ENCODE data around the gene PTPN7.

DNA sequence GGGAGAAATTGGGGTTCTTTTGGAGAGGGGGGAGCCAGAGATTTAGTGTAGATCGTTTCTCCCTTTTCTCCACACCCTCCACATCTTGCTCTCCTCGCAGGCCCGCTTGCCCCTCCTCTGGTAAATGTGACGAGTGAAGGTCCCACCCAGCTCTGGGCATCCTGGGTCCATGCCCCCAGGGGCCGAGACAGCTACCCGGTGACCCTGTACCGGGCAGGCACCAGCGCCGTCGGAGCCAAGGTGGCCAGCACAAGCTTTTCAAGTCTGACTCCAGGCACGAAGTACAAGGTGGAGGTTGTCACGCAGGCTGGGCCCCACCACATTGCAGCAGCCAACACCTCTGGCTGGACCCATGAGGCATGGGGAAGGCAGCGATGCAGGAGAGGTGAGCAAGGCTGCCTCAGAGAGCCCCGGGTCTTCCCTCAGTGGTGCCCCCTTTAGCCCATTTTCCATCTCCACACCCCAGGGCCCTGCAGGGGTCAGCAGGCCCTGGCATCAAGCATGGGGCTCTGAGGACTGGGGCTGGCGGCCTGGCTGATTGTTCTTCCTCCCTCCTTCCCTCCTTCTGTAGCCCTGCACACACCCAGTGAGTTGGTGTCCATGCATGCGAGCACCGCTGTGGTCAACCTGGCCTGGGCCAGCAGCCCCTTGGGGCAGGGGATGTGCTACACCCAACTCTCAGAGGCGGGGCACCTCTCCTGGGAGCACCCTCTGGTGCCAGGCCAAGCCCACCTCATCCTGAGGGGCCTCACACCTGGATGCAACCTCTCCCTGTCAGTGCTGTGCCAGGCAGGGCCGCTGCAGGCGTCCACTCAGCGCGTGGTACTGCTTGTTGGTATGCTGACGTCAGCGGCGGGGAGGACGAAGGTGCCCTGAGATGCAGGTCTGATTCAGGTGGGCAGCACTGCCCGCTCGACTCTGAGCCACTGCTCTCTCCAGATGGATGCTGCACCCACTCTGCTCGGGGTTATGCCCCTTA is 16.8 kb upstream of the PTPN7 start:
- TF ChIP-seq POLR2A (IDR thresholded peaks at IDR 0.05), result no peak
- TF ChIP-seq, protein P1, sequence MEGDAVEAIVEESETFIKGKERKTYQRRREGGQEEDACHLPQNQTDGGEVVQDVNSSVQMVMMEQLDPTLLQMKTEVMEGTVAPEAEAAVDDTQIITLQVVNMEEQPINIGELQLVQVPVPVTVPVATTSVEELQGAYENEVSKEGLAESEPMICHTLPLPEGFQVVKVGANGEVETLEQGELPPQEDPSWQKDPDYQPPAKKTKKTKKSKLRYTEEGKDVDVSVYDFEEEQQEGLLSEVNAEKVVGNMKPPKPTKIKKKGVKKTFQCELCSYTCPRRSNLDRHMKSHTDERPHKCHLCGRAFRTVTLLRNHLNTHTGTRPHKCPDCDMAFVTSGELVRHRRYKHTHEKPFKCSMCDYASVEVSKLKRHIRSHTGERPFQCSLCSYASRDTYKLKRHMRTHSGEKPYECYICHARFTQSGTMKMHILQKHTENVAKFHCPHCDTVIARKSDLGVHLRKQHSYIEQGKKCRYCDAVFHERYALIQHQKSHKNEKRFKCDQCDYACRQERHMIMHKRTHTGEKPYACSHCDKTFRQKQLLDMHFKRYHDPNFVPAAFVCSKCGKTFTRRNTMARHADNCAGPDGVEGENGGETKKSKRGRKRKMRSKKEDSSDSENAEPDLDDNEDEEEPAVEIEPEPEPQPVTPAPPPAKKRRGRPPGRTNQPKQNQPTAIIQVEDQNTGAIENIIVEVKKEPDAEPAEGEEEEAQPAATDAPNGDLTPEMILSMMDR (IDR thresholded peaks at IDR 0.05), result no peak
